Measurements from ENCODE around the gene CREBL2.
"Not testable (repeated sequence)": the region's sequence is repeated elsewhere in the genome, so short reads cannot be mapped to it uniquely, and the experiment has no call there.

The CREBL2 gene

GRCh38 chr12:12611512-12612306 lies at the start of gene CREBL2:
Gene CREBL2 (plus strand): TSS chr12:12611876. CDS start chr12:12612173, 297 bp downstream.
- DNase-seq: peak; percentile 64

- no peak for DNase-seq
These were observed 49.6 kb upstream of the CREBL2 start for GRCh38 chr12:12562016-12562483.

- DNase-seq: peak; percentile 13
These were observed 49.0 kb upstream of the CREBL2 start, which contains the start of gene DUSP16 for GRCh38 chr12:12562585-12563261. Gene DUSP16 (minus strand): TSS chr12:12562863. CDS start chr12:12521098, 41,765 bp downstream.

GRCh38 chr12:12563290-12563928 lies 48.3 kb upstream of the CREBL2 start:
- no peak for DNase-seq

- no peak for DNase-seq
These were observed 46.8 kb upstream of the CREBL2 start for GRCh38 chr12:12564911-12565310.

GRCh38 chr12:12565971-12566370 lies 45.7 kb upstream of the CREBL2 start:
- not testable (repeated sequence) for DNase-seq

- DNase-seq: no peak
These were observed 39.0 kb upstream of the CREBL2 start for GRCh38 chr12:12572659-12573058.

- no peak for DNase-seq
These were observed 33.9 kb upstream of the CREBL2 start for GRCh38 chr12:12577786-12578185.

GRCh38 chr12:12580716-12581115 lies 31.0 kb upstream of the CREBL2 start:
- not testable (repeated sequence) for DNase-seq

GRCh38 chr12:12582193-12582881 lies 29.3 kb upstream of the CREBL2 start:
- DNase-seq: no peak

GRCh38 chr12:12582895-12583303 lies 28.8 kb upstream of the CREBL2 start:
- no peak for DNase-seq

- no peak for DNase-seq
These were observed 28.0 kb upstream of the CREBL2 start for GRCh38 chr12:12583510-12584178.

- no peak for DNase-seq
These were observed 26.4 kb upstream of the CREBL2 start for GRCh38 chr12:12585115-12585863.

GRCh38 chr12:12586879-12587675 lies 24.6 kb upstream of the CREBL2 start:
- DNase-seq: no peak

- no peak for DNase-seq
These were observed 23.8 kb upstream of the CREBL2 start for GRCh38 chr12:12587878-12588277.

GRCh38 chr12:12588436-12588835 lies 23.2 kb upstream of the CREBL2 start:
- not testable (repeated sequence) for DNase-seq

- no peak for DNase-seq
These were observed 20.7 kb upstream of the CREBL2 start for GRCh38 chr12:12590961-12591360.

GRCh38 chr12:12592930-12593329 lies 18.7 kb upstream of the CREBL2 start:
- no peak for DNase-seq

- not testable (repeated sequence) for DNase-seq
These were observed 15.7 kb upstream of the CREBL2 start for GRCh38 chr12:12595929-12596328.

GRCh38 chr12:12596598-12596997 lies 15.1 kb upstream of the CREBL2 start:
- not testable (repeated sequence) for DNase-seq

GRCh38 chr12:12598864-12599263 lies 12.8 kb upstream of the CREBL2 start:
- no peak for DNase-seq

Measured in GDM1 (cell line).